NCI-H187 treated with DMSO at 0.1 percent for 48 hours (cell line): ENCODE data around the gene ITGB4.

Experiments
- DNase-seq: peaks from one replicate; lab custom pipeline; 2025; lab: John Stamatoyannopoulos, UW

The ITGB4 gene

GRCh38 chr17:75731086-75731715, 9.9 kb downstream of the ITGB4 start:
- no peak for DNase-seq

DNA sequence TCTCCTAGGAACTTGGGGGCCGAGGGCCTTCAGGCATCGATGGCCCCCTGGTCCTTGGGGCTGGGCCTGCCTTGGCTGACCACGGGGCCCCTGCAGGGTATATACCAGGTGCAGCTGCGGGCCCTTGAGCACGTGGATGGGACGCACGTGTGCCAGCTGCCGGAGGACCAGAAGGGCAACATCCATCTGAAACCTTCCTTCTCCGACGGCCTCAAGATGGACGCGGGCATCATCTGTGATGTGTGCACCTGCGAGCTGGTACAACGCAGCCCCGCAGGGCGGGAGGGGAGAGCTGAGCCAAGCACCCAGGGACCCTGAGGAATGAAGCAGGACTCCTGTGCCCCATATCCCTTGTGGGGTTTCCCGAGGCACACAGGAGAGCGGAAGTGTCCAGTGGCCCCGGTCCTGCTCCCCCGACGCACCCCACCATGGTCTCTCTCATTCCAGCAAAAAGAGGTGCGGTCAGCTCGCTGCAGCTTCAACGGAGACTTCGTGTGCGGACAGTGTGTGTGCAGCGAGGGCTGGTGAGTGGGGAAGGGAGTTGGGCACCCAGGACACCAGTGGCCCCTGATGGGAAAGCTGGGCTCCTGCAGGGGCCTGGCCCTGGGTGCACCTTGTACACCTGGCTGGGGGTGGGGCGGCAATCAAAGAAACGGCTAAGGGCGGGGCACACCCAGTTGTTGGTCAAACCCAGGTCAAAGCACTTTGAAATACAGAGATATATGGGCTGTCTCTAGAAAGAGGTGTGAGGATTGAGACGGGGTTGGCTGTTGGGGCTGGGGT, 10.6 kb downstream of the ITGB4 start:
- no peak for DNase-seq

DNA sequence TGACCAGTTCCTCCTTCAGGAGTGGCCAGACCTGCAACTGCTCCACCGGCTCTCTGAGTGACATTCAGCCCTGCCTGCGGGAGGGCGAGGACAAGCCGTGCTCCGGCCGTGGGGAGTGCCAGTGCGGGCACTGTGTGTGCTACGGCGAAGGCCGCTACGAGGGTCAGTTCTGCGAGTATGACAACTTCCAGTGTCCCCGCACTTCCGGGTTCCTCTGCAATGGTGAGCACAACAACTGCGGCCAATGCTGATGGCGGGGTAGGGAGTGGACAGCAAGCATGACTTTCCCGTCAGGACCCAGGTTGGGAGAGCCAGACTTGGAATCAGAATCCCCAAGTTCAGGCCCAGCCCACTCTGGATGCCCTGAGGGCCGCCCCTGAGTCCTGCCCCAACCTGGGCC, 12.2 kb downstream of the ITGB4 start:
- no peak for DNase-seq

GRCh38 chr17:75734674-75735294, 13.5 kb downstream of the ITGB4 start:
- no peak for DNase-seq

GRCh38 chr17:75736173-75736835, 15.0 kb downstream of the ITGB4 start:
- DNase-seq = no peak

GRCh38 chr17:75737133-75737962, 16.1 kb downstream of the ITGB4 start:
- DNase-seq = no peak

DNA sequence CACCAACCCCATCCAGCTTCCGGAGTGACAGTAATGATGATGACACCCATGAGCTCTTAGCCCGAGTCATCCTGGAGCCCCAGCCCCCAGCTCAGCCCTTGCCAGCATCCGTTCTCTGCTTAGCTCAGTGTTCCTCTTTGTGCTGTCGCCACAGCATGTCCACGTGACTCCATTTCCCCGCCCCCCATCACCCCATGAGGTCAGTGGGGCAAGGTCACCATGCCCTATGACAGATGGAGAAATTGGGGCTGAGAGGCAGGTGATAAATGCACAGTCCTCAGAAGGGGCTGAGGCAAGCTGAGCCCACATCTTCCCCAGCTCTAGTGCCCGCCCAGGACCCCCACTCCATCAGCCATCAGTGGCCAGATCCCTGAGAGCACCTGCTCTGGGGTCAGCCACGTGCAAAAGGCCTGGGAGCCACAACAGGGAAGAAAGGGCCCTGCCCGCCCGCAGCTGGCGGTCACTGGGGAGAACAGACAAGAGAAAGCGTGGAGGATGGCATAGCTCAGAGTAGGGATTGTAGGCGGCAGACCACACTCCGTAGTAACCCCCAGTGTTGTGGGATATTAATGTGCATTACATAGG, 17.1 kb downstream of the ITGB4 start:
- DNase-seq = no peak

DNA sequence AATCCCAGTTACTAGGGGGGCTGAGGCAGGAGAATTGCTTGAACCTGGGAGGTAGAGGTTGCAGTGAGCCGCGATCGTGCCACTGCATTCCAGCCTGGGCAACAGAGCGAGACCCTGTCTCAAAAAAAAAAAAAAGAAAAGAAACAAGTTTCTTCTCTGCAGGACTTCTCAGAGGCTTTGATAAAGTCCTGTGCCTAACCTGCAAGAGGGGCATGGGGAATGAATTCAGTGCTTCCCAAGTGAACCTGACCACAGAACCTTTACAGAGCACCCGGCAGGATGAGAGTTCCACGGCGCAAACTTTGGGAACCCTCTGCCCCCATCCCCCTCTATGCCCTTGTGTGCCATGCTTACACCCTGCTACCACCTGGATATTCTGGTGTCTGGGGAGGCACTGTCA, 17.9 kb downstream of the ITGB4 start:
- DNase-seq = no peak

DNA sequence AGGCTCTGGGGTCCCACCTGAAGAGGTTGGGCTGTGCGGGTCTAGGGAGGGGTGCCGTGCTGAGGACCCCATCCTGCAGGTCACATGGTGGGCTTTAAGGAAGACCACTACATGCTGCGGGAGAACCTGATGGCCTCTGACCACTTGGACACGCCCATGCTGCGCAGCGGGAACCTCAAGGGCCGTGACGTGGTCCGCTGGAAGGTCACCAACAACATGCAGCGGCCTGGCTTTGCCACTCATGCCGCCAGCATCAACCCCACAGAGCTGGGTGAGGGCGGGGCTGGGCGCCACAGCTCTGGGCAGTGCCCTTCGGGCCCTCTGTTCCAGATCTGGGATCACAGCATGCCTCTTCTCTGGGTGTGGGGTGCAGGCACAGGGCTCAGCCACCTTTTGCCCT, 18.5 kb downstream of the ITGB4 start:
- no peak for DNase-seq

DNA sequence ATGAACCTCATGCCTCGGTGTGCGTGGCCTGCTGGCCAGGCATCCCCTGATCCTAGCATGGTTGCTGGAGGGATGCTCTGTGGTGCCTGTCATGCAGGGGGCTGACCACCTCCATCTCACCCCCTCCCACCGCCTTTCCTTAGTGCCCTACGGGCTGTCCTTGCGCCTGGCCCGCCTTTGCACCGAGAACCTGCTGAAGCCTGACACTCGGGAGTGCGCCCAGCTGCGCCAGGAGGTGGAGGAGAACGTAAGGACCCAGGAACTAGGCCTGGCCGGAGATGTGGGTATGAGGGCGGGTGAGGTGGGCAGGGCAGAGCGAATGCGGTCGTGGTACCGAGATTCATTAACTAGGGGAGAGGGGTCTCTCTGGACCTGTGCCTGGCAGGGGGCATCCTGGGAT, 19.0 kb downstream of the ITGB4 start:
- no peak for DNase-seq

GRCh38 chr17:75740631-75741077, 19.4 kb downstream of the ITGB4 start:
- DNase-seq = no peak

DNA sequence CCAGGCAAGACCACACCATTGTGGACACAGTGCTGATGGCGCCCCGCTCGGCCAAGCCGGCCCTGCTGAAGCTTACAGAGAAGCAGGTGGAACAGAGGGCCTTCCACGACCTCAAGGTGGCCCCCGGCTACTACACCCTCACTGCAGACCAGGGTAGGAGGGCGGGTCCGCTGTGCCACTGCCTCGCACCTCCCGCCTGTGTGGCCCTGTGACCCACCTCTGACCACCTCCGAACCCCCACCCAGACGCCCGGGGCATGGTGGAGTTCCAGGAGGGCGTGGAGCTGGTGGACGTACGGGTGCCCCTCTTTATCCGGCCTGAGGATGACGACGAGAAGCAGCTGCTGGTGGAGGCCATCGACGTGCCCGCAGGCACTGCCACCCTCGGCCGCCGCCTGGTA, 21.1 kb downstream of the ITGB4 start:
- DNase-seq = no peak

DNA sequence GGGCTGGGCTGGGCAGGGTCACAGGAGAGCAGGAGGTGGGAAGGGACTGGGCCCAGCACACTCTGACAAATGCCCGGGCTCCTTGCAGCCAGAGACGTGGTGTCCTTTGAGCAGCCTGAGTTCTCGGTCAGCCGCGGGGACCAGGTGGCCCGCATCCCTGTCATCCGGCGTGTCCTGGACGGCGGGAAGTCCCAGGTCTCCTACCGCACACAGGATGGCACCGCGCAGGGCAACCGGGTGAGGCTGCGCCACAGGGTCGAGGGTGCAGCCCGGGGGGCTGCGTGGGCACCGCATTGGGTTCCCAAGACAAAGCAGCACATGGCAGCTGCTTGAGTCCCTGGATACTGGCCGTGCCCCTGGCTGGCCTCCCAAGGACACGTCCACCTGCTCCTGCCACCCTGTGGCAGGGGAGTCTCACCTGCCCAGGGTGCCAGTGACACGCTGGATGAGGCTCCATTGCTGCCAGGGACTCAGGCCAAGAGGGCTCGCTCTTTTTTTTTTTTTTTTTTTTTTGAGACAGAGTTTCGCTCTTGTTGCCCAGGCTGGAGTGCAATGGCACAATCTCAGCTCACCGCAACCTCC, 22.5 kb downstream of the ITGB4 start:
- no peak for DNase-seq

- DNase-seq = no peak
Observed at GRCh38 chr17:75748706-75749105, 27.4 kb downstream of the ITGB4 start.

DNA sequence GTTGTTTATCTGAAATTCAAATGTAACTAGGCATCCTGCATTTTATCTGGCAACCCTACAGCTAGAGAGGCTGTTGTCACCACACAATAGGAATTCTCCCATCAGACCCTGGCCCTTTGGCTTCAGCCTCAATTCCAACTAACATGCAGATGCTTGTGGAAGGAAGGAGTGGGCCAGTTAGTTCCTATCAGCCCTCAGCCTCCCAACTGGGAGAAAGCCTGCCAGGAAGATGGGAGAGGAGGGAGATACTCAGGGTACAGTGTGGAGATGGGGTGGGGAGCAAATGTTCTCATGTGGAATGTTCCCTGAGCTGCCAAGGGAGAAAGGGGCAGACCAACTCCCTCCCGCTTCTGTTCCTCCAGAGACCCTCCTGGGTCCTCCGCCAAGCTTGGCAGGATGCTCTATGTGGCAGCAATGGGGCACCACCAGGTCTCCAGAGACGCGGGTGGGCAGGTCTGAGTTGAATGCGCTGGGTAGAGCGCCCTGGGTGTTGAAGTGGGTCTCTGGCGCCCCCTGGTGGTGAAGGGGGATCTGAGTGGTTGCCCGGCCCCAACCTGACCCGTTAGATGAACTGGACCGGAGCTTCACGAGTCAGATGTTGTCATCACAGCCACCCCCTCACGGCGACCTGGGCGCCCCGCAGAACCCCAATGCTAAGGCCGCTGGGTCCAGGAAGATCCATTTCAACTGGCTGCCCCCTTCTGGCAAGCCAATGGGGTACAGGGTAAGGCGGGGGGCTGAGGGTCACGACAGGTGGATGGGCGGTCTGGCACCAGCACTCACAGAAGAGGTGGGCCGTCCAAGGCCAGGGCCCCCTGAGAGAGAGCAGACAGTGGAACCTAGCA, 28.5 kb downstream of the ITGB4 start:
- no peak for DNase-seq

DNA sequence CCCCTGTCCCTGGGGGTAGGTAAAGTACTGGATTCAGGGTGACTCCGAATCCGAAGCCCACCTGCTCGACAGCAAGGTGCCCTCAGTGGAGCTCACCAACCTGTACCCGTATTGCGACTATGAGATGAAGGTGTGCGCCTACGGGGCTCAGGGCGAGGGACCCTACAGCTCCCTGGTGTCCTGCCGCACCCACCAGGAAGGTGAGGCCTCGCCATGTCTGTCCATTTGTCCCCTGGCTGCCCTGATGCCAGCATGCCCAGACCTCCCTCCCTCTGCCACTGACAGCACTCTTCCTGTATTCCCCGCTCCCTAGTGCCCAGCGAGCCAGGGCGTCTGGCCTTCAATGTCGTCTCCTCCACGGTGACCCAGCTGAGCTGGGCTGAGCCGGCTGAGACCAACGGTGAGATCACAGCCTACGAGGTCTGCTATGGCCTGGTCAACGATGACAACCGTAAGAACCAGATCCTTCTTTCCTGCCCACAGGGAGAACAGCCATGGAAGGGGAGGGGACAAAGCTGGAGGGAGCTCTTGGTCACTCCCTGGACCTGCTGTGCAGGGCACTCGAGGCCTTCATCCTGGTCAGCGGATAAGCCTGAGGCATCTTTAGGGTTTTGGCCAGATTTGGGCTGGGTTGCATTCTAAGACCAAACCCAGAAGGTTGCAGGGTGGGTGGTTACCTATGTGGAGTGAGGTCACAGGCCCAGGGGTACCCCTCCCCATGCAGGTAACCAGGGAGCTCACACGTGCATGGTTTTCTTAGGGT, 29.6 kb downstream of the ITGB4 start:
- no peak for DNase-seq

DNA sequence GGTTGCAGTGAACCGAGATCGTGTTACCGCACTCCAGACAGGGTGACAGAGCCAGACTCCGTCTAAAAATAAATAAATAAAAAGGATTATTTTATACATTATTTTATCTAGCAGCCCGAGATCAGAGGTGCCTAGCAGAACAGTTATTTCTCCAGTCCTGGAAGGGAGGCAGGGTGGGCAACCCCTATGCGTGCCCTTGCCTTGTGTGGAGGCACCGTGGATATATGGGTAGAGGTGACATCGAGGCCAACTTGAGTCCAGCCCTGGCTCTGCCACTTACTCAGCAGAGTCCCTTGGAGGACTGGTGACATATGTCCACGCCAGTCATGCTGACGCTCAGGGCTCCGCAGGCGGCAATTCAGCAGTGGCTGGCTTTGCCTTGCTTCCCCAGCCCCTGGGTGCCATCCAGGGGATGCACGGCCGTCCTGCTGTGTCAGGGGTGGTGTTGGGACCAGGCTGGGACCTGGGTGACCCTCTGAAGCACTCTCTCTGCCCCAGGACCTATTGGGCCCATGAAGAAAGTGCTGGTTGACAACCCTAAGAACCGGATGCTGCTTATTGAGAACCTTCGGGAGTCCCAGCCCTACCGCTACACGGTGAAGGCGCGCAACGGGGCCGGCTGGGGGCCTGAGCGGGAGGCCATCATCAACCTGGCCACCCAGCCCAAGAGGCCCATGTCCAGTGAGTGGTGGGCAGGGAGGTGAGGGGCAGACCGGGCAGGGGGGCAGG, 30.6 kb downstream of the ITGB4 start:
- DNase-seq = no peak

DNA sequence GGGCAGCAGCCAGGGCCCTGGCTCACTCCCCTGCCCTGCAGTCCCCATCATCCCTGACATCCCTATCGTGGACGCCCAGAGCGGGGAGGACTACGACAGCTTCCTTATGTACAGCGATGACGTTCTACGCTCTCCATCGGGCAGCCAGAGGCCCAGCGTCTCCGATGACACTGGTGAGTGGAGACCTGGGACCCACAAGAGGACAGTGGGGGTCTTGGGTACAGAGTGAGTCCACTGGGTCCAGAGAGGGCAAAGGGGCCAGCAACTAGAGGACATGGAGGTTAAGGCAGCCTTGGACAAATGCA, 31.1 kb downstream of the ITGB4 start:
- no peak for DNase-seq
